Measurements from ENCODE around the gene MECR.

DNA sequence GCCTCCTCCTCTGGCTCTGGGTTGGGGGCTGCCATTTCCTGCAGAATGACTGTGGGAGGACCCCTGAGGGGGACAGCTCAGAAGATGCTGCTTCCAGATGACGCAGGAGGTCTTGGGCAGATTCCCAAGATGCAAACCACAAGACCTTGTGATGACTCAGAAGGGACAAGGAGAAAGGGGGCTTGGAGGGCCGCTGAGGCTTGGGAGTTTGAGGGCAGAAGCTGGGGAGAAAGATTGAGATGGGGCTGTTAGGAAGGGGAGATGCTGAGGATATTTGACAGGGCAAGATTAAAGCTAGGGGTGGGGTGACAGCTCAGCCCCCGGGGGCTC lies 13.1 kb upstream of the MECR start:
- TF ChIP-seq POLR2AphosphoS5 (IDR thresholded peaks at IDR 0.05; ENCODE audit: low read depth, low read length) = no peak
- TF ChIP-seq, protein P1, sequence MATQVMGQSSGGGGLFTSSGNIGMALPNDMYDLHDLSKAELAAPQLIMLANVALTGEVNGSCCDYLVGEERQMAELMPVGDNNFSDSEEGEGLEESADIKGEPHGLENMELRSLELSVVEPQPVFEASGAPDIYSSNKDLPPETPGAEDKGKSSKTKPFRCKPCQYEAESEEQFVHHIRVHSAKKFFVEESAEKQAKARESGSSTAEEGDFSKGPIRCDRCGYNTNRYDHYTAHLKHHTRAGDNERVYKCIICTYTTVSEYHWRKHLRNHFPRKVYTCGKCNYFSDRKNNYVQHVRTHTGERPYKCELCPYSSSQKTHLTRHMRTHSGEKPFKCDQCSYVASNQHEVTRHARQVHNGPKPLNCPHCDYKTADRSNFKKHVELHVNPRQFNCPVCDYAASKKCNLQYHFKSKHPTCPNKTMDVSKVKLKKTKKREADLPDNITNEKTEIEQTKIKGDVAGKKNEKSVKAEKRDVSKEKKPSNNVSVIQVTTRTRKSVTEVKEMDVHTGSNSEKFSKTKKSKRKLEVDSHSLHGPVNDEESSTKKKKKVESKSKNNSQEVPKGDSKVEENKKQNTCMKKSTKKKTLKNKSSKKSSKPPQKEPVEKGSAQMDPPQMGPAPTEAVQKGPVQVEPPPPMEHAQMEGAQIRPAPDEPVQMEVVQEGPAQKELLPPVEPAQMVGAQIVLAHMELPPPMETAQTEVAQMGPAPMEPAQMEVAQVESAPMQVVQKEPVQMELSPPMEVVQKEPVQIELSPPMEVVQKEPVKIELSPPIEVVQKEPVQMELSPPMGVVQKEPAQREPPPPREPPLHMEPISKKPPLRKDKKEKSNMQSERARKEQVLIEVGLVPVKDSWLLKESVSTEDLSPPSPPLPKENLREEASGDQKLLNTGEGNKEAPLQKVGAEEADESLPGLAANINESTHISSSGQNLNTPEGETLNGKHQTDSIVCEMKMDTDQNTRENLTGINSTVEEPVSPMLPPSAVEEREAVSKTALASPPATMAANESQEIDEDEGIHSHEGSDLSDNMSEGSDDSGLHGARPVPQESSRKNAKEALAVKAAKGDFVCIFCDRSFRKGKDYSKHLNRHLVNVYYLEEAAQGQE (IDR thresholded peaks at IDR 0.05; ENCODE audit: insufficient read depth in 1 of 2, low read depth in 2 of 2, low read length in 2 of 2) = no peak

All from PFSK-1 (cell line).